ENCODE results near the gene MAMDC4.

MAMDC4 gene

DNA sequence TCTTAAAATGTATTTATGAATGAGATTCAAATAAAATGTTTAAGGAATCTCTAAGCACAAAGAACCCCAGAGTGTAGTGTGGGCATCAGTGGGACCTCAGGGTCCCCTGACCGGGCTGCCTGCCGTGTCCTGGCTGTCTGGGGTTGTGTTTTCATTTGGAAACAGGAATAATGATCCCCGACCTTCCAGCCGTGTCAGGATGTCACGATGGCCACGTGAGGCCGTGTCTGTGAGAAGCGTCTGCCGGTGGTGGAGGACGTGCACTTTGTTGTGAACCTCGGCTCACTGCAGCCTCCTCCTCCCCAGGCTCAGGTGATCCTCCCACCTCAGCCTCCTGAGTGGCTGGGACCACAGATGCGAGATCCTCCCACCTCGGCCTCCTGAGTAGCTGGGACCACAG, 38.5 kb downstream of the MAMDC4 start:
- no peak for DNase-seq (ENCODE audit: low read depth)

DNA sequence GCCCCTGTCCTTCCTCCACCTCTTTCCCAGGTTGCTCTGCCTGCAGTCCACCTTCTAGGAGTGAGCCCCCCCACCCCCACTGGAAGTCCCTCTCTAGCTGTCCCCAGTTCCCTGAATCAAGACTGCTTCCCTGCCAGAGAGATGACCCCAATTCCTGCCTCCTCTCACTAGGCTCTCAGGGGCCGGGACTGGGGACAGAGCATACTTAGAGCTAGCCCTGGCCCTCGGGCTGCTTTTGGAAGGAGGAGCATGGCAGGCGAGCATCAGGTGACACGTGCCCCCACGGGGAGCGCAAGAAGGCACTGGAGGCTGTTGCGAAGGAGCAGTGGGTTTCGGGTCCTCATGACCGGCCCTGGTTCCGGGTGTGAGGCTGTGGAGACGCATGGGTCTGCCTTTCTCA, 43.9 kb downstream of the MAMDC4 start:
- DNase-seq (ENCODE audit: low read depth), result no peak

GRCh38 chr9:136898483-136899100, 46.4 kb downstream of the MAMDC4 start:
- DNase-seq (ENCODE audit: low read depth), result no peak

- DNase-seq (ENCODE audit: low read depth), result no peak
These were observed 47.0 kb downstream of the MAMDC4 start for GRCh38 chr9:136899196-136899595.

GRCh38 chr9:136900556-136900955, 48.4 kb downstream of the MAMDC4 start:
- no peak for DNase-seq (ENCODE audit: low read depth)

DNA sequence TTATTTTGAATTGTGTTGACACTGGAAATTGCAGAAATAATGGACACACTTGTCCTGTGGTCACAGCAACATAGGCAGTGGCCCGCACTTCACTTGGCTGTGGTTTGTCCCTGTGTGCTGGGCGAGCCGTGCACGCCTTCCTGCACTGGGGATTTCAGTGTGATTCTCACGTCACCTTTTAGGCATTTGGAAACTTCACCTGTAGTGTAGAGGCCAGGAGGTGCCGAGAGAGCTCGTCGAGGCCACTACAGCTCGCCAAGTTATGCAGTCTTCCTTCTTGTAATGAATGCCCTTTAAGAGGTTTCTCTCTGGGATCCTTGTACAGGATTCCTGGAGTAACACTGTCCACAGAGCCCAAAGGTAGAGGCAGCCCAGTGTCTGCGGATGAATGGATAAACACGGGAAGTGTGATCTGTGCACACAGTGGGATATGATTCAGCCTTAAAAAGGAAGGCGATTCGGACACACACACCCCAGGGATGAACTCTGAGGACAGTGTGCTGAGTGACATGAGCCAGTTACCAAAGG, 48.9 kb downstream of the MAMDC4 start:
- DNase-seq (ENCODE audit: low read depth), result no peak

GRCh38 chr9:136901516-136902258, 49.5 kb downstream of the MAMDC4 start:
- peak; percentile 53 for DNase-seq (ENCODE audit: low read depth)

- DNase-seq (ENCODE audit: low read depth), result no peak
These were observed 50.2 kb downstream of the MAMDC4 start for GRCh38 chr9:136902259-136902821.

DNA sequence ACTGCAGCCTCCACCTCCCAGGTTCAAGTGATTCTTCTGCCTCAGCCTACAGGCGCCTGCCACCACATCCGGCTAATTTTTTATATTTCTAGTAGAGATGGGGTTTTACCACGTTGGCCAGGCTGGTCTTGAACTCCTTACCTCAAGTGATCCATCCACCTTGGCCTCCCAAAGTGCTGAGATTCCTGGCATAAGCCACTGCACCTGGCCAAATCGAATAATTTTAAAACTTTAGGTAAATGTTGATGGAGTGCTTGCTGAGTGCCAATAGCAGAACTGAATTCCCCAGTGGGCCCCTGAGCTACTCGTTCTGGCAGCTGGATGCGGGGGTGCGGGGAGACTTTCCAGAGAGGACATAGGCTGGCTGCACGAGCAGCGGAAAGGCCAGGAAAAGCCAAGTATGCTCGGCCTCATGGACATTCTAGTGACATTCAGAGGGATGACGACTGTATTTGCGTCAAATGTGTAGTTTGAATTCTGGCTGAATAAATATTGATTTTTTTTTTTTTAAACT, 51.0 kb downstream of the MAMDC4 start:
- no peak for DNase-seq (ENCODE audit: low read depth)

DNA sequence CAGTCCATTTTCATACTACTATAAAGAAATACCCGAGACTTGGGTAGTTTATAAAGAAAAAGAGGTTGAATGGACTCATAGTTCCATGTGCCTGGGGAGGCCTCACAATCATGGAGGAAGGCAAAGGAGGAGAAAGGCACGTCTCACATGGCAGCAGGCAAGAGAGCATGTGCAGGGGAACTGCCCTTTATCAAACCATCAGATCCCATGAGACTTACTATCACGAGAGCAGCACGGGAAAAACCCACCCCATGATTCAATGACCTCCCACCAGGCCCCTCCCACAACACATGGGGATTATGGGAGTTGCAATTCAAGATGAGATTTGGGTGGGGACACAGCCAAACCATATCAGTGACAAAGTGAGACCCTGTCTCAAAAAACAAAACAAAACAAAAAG, 54.1 kb downstream of the MAMDC4 start:
- no peak for DNase-seq (ENCODE audit: low read depth)

- DNase-seq (ENCODE audit: low read depth), result no peak
These were observed 55.1 kb downstream of the MAMDC4 start for GRCh38 chr9:136907011-136907914.
